GM18873 (cell line): Measurements from ENCODE around the gene OTOGL.
"Not testable (repeated sequence)": the region's sequence is repeated elsewhere in the genome, so short reads cannot be mapped to it uniquely, and the experiment has no call there.

Experiments used
- ATAC-seq: cut with Tn5 transposase; IDR thresholded peaks from one replicate; pipeline ENCODE4 v1.9.1; 2021; ENCODE audit warnings: mild to moderate bottlenecking, moderate library complexity, moderate number of reproducible peaks; ENCODE audit not compliant: unreplicated experiment, low FRiP score

The OTOGL gene

DNA sequence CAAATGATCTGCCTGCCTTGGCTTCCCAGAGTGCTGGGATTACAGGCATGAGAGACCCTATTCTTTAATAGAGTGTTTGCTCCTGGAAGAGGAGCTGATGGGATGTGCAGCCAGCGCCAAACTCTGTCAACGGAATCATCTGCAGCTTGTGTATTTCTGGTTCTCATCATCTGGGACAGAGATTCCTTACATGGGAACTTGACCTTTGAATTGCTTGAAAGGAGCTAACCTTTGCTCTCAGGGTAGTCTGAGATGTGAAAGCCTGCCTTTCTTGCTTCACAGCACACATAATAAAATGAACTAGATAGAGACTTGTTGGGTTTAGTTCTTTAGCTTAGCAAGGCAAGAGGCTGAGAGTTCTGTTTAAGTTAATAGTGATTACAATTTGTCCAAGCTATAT lies 120.0 kb downstream of the OTOGL start:
- no peak for ATAC-seq

DNA sequence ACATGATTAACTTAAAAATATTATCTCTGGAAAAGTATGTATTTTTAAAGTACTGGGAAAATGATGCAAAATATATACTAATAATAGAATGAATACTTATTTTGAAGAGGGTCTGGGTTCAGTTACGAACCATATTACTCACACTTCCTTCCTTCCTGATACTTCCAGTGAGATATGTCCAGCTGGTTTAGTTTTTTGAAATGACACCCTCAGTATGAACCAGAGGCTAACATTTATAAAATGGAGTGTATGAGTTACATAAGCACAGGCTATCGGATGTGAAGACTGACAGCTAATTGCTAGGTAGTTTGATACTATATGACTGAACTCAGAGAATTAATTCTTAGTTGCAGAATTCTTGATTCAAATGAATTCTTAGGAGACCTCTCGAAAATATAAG lies 122.9 kb downstream of the OTOGL start:
- no peak for ATAC-seq

DNA sequence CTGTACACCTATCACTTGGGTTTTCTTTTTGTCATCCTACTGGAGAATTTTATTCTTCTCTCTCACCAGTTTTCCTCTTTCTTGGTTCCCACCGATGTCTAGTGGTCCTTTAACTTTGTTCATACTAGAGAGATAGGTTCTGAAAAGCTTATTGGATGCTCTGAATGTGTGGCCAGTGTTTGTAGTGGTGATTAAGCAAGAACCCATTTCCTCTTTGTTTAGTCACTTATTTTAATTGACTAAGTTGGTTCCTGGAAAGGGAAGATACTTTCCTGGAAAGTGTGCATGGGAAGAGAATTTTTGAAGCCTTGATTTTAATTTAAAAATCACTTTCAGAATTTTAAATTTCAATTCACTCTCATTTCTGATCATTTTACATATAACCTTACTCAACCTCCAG lies 127.2 kb downstream of the OTOGL start:
- no peak for ATAC-seq

DNA sequence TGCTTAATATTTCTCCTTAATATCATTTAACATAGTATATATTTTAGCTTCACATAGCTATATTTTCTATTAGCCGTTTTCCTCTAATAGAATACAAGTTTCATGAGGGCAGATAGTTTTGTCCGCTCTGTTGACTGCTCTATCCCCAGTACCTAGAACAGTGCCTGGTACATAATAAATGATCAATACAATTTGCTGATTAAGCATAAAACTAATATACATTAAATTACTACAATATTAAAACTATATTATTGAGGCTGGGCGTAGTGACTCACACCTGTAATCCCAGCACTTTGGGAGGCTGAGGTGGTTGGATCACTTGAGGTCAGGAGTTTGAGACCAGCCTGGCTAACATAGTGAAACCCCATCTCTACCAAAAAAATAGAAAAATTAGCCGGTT lies 128.6 kb downstream of the OTOGL start:
- not testable (repeated sequence) for ATAC-seq

DNA sequence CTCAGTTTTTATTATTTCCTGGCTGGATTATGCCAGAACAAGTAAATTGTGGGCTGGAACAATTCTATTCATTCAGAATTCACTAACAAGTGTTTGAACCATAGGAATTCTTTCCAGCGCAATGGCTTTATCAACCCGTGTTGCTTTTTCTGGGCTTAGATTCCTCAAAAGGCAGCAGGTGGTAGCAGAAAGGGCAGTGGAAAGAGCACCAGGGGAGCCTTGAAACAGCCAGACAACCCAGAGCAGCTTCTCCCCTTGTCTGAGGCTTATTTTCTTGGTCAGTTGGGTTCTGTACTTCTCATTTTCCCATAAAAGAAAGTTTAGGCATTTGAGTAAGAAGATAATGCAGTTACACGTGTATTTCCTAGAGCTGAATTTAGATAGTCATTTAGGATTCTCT lies 130.7 kb downstream of the OTOGL start:
- no peak for ATAC-seq

DNA sequence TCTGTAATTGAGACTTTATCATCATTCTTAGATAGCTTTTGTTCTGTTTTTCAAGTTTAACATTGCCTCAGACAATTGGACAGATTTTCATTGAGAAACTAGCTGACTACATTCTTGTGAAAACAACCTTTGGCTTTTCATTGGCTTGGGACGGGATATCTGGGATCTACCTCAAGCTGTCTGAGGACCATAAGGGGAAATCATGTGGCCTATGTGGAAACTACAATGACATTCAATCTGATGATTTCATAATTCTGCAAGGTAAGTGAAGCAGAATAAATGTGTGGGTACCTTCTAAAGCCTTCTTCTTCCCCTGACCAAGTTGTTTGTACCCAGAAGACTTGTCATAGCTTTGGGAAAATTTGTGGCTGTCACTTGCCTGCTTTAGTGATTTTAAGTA lies 133.5 kb downstream of the OTOGL start:
- no peak for ATAC-seq

DNA sequence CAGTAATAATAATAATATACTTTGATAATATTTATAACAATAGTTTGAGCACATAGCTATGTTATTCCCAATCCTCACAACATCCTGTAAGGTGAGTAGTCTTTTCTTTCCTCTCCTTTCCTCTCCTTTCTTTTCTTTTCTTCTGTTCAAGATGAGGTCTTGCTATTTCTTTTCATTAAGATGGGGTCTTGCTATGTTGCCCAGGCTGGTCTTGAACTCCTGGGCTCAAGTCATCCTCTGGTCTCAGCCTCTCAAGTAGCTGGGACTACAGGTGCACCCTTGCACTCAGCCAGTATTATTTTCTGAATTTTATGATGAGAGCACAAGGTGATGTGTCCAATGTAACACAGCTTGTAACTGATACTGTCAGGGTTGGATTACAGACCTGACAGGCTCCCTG lies 134.6 kb downstream of the OTOGL start:
- ATAC-seq = no peak

DNA sequence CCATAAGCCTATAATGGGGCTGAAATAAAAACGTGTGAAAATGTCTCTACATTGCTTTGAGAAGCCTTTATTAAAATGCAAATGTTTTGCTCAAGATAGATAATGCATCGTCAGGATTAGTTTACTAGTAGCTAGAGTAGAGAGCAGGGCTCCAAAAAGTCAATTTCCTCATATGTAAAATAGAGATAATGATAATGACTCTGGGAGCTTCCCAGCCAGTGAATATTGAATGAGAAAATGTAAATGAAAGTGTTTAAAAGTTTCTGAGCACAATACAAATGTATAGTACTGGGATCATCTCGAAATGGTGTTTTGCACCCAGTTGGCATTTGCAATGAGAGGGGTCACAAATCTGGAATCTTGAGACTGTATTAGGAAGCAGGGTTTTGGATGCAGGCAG lies 135.3 kb downstream of the OTOGL start:
- no peak for ATAC-seq

DNA sequence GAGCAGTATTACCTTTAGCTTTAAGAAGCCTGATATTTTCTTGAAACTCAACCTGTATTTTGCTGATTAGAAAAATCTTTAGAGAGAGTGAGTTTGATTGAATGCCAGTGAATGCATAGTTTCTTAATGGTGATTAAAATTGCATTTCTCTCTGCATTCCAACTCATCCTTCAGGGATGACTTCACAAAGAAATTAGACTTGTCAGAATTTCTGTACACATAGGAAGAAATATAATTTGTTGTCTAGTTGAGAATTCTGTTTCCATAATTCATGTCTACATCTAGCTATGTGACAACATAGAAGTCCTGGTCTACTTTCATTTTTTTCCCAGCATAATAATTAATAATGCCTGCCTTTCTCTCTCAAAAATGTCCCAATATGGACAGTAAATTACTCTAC lies 136.6 kb downstream of the OTOGL start:
- ATAC-seq = no peak

DNA sequence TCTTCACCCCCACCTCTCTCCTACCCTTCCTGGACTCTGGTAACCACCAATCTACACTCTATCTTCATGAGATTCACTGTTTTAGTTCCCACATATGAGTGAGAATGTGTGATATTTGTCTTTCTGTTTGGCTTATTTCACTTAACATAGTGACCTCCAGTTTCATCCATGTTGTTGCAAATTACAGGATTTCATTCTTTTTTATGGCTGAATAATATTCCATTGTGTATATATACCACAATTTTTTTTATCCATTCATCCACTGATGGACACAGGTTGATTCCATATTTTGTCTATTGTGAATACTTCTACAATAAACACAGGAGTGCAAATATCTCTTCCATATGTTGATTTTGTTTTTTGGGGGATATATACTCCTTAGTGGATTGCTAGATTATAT lies 140.5 kb downstream of the OTOGL start:
- ATAC-seq = no peak

DNA sequence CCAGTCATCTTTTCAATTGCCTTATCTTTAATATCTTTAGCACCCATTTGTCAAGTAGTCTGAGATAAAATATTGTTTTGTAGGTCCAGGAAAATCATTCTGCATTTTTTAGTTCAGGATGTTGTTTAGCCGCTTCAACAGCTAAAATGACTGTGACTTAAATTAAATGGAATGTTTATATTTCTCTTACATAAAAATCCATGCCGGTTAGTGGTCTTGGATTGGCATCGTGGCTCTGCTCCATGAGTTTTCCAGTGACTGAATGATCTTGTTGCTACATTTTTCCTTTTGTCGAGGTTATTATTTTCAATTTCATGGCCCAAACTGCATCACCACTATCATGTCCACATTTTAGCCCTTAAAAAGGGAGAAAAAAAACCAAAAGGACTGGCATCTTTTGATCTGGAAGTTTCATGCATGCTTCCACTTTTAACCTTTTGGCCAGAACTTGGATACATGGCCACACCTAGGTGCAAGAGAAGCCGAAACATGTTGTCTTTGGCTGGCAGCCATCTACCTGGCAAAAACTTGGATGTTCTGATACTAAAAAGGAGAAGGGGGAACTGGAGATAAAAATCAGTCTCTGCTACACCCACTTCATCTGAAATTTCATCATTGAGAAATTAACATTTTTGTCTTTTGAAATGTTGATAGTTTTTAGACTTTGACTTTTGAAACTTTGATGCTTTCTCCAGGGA lies 142.4 kb downstream of the OTOGL start:
- ATAC-seq = no peak

DNA sequence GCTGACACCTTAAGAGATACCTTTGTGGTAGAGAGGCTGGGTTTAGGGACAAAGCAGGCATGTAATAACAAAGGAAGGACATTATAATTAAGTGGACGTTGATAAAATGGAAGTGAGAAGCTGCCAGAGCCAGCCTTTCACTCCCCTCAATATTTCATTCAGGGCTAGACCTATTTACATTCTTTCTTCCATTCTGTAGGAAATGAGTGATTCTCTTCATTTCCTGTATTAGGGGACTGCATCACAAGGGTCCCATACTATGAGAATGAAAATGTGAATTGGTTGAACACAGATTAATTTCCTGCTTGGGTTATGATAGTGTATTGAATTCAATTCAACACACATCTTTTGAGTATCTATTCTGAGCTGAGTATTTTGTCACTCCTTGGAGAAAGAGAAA lies 143.0 kb downstream of the OTOGL start:
- no peak for ATAC-seq

DNA sequence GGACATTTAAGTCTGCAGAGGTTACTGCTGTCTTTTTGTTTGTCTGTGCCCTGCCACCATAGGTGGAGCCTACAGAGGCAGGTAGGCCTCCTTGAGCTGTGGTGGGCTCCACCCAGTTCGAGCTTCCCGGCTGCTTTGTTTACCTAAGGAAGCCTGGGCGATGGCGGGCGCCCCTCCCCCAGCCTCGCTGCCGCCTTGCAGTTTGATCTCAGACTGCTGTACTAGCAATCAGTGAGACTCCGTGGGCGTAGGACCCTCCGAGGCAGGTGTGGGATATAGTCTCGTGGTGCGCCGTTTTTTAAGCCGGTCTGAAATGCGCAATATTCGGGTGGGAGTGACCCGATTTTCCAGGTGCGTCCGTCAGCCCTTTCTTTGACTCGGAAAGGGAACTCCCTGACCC lies 150.2 kb downstream of the OTOGL start:
- not testable (repeated sequence) for ATAC-seq

DNA sequence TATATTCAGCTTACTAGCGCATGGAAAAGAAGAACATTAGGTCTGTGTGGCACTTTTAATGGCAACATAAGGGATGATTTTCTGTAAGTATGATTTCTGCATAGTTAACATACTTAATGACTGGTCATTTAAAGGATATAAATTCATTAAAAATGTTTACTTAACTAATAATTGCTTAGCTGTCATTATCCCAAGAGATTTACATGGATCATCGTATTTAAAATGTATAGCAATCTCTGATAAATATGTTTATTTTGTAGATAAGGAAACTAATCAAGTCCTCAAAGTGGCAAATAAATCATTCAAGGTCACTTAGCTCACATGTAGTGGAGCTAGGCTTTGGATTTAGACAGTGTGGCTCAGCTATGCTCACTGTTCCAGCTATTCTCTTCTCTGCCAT lies 158.6 kb downstream of the OTOGL start:
- no peak for ATAC-seq

DNA sequence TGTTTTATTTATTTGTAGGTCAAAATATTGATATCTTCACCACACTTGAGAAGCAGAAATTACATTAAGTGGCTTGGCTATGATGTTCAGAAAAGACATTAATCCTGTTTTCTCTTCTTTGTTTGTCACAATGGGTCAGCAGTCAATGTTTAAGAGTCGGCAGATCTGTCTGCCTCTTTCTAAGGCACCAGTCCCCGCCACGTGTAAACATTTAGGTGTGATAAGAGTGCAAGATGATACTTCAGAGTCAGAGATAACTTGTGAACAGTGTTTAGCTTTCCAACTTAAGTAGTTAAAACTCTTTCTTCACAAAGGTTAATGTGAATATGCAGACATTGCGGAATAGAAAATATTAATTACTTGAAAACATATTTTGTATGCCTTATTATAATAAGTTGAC lies 160.9 kb downstream of the OTOGL start:
- ATAC-seq = no peak

DNA sequence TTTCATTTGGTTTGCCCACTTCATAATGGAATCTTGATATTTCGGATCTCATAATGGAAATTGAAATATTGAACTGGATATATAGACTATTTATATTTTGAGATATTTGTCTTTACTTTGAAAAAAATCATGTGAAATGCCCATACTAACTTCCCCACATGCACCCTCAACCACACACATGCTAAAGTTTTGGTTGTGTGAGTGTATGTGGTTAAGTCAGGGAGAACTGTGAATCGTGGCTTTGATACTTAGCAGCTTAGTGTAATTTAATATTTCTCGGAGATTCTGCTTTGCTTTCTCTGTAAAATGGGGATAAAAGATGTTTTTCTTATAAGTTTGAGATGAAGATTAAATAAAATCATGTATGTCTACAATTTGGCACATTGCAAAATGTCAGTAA lies 162.1 kb downstream of the OTOGL start:
- no peak for ATAC-seq

DNA sequence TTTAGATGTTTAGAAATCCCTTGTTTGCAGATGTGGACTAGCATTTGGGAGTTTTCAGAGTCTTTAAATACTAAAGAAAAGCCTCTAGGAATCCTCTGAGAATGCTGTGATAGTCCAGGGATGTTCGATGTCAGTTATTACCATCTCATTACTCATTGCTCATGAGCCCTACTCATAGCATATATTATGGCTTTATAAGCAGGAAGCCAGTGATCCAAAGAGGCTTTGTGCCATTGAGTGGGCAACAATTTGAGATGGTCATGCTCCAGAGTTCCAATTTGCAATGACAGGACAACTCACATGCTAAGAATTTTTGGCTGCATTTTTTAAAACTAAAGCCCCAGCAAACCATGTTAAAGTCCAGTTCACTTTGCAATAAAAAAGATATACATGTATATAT lies 163.0 kb downstream of the OTOGL start:
- no peak for ATAC-seq

DNA sequence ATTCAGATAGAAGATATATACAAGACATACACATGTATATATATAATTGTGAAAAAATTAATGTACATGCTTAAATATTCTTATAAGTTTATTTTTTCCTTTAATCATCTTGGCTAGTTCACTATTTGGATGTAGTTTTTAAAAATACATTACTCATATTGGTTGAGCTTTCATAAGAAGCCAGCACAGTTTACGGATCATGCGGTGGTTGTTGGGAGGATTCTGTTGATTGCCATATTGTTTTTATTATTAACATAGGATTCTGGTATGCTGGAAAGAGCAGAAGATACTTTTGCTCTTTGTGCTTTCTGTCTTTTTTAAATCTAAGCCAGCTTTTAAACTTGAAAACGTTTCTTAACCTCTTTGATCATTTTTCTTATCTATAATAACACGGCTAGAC lies 163.4 kb downstream of the OTOGL start:
- ATAC-seq = no peak

DNA sequence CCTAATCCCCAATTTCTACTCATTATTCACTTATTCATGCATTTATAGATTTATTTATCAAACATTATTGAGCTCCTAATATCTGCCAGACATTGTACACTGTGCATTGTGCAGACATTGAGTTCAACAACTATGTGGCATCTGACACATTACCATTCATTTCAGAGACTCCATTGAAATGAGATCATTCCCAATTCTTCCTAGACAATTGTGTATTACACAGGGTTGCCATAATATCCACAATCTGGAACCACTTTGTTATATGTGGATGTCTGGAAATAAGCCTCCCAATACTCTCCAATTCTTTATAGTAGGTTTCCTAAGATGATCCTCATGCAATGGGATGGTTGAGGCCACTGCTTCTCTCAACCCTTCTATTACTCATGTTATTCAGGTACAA lies 165.0 kb downstream of the OTOGL start:
- ATAC-seq = no peak

DNA sequence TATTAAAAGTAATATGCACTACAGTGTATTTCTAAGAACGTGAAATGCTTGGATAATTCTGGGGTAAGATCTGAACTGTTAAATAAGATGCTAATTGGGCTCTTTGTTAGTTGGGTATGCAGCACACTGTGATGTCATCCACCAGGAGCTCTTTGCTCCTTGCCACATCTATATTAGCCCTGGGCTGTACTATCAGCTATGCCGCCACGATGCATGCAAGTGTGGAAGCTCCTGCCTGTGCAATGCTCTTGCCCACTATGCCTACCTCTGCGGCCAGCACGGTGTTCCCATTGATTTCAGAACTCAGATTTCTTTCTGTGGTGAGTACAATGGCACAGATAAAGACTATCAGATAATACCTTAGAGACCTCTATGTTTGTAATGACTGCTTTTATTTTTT lies 165.6 kb downstream of the OTOGL start:
- ATAC-seq = no peak

DNA sequence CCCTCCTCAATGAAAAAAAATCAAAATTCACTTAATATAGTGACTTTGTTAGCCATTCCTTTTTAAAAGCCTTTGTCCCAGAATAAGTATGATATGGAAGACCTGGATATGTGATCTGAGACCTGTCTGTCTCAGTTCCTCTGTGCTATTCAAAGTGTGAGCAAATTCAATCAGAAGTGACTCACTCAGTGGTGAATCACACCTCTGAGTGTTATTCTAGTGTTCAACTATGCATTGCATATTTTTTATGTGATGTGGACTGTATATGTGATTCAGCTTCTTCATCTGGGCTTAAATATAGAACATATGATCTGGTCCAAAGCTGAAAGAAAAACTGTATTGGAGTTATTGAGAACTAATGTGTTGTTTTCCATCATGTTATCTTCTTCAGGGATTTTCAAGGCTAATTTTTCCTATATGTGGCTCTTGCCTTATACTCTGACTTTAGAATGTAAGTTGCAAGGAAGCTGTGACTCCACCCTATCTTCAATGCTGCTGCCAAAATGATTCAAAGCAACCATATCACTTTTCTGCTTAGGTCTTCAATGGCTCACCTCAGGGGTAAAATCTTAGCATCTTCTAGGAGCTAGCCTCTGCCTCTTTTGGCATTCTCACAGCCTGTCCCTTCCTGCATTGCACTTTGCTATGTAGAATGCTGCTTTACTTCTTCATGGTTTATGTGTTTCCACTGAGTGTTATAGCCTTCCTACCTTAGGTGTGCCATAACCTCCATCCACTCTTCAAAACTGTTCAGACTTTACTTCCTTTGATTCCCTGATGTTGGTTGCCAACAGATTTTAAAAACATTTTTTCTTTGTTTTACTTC lies 169.8 kb downstream of the OTOGL start:
- ATAC-seq = no peak
